ENCODE results near the gene STRIT1.

STRIT1 gene

DNA sequence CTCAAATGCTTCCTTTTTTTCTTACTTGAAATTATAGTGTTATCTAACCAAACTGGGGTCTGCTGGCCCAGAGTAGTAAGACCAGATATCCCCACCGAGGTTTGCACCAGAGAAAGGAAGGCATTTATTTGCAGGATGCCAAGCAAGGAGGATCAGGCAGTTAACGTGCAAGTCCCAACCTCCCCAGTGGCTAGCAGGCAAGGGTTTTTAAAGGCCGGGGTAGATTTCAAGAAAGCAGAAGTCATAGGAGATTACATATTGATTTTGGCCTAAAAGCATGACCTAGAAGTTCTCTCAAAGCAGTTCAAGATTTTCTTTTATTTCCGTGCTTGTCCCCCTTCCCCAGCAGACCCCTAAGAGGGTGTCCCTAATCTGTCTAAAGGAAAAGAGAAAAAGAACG lies 32.8 kb upstream of the STRIT1 start:
- no peaks in the 10 kb centered on the region for H3K9me3 ChIP-seq
- no peaks in the 10 kb centered on the region for H3K27me3 ChIP-seq (ENCODE audit: low read depth)
- no peak overlapping the region for H3K4me3 ChIP-seq
- no peak for DNase-seq (ENCODE audit: low spot score in 2 of 2)
- in situ Hi-C loops (cut with MboI; ENCODE audit: low sequenced_read_pairs) = loop anchor here (10.0 to 25.0 kb wide), 3 partner anchors 371 to 1014 kb away; partner anchors contain the start of gene DHX36
- peaks cover 6% of the 10 kb centered on the region for H3K4me1 ChIP-seq
- no peaks in the 10 kb centered on the region for H3K36me3 ChIP-seq (replicated peaks)

DNA sequence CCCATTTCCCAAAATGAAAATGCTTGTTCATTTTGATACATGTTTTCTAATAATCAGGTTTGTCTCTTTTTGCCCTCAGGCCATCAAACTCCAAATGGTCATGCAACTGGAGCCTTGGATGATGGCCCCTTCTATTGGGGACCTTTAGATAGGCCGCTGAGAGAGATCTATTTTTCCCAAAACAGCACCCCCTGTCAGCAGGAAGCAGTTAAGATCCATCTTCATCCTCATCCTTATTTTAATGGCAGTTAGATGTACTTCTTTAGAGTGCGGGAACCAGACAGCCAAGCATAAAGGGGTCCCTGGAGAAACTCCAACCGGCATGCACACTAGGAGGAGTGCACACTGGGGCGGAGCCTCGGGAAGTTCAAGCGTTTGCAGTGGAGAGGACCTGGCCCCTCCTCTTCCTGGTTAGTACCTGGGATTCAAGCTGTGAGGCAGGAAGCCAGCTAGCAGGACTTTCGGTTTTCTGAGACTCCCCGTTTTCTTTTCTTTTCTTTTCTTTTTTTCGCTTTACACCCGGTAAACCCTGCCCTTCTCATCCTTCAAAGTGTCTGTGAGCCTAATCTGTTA lies 31.9 kb upstream of the STRIT1 start:
- H3K4me1 ChIP-seq = peaks cover 10% of the 10 kb centered on the region
- H3K4me3 ChIP-seq = no peak overlapping the region
- no peaks in the 10 kb centered on the region for H3K36me3 ChIP-seq (replicated peaks)
- no peaks in the 10 kb centered on the region for H3K9me3 ChIP-seq
- peak in 1 of 2 experiments; percentile 58 for DNase-seq (ENCODE audit: low spot score in 2 of 2)
- no peaks in the 10 kb centered on the region for H3K27me3 ChIP-seq (ENCODE audit: low read depth)
- in situ Hi-C loops (cut with MboI; ENCODE audit: low sequenced_read_pairs) = loop anchor here (10.0 to 25.0 kb wide), 3 partner anchors 371 to 1013 kb away; partner anchors contain the start of gene DHX36

DNA sequence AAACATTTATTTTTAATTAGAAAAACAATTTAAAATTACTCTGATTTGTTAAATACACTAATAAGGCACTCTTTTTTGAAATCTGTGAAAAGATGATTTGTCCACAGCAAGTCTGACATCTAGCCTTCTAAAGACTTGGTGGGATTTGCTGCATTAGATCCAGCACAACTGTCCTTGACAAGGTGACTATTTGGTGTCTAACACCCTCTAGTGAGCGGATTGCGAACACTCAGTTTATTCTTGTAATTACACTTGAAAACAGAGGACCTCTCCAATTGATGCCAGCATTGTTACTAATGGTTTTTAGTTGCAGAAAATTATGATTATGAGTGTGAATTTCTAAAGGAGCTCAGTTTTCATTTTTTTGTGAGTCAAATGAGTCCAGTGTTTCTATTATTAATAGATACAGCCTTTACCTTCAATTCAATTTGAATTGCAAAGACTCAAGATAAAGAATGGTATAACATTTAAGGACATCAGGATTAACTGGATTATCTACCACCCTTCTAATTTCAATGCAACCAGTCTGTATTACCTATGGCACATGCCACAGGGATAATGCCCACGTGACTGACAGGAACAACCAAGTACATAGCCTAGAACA lies 29.7 kb upstream of the STRIT1 start:
- Histone ChIP-seq H3K4me3 (no peak overlapping the region), H3K4me1 (peaks cover 10% of the 10 kb centered on the region), H3K27me3 (ENCODE audit: low read depth) (no peaks in the 10 kb centered on the region), H3K36me3 (replicated peaks) (no peaks in the 10 kb centered on the region), H3K9me3 (no peaks in the 10 kb centered on the region)
- in situ Hi-C loops (cut with MboI; ENCODE audit: low sequenced_read_pairs) = loop anchor here (10.0 kb wide), 2 partner anchors 368 to 558 kb away; no protein-coding TSS in a partner anchor
- peak; percentile 69 to 90 for DNase-seq (ENCODE audit: low spot score in 2 of 2)

GRCh38 chr3:155321418-155321817 lies 27.9 kb upstream of the STRIT1 start:
- Histone ChIP-seq H3K4me1 (peaks cover 21% of the 10 kb centered on the region), H3K27me3 (ENCODE audit: low read depth) (no peaks in the 10 kb centered on the region), H3K36me3 (replicated peaks) (no peaks in the 10 kb centered on the region), H3K9me3 (no peaks in the 10 kb centered on the region), H3K4me3 (no peak overlapping the region)
- DNase-seq (ENCODE audit: low spot score in 2 of 2) = peak; percentile 46 to 78
- in situ Hi-C loops (cut with MboI; ENCODE audit: low sequenced_read_pairs) = loop anchor here (10.0 kb wide), 2 partner anchors 367 to 557 kb away; no protein-coding TSS in a partner anchor

DNA sequence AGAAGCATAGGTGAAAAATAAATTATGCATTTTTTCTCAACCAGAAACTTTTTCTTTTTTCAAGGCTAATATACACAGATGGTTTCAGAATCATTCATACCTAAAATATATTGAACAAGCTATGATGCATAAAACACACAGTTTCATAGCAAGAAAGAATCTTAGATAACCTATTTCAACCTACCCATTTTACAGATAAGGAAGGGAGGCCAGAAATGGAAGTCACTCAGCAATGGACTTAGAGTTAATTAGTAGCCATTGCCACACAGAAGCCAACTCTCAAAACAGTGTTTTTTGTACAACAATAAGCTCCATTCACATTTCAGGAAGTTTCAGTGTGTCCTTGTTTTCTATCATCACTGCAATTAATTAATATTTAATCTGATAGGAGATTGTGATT lies 27.5 kb upstream of the STRIT1 start:
- peaks cover 23% of the 10 kb centered on the region for H3K4me1 ChIP-seq
- DNase-seq (ENCODE audit: low spot score in 2 of 2) = no peak
- H3K36me3 ChIP-seq (replicated peaks) = no peaks in the 10 kb centered on the region
- H3K4me3 ChIP-seq = no peak overlapping the region
- H3K27me3 ChIP-seq (ENCODE audit: low read depth) = no peaks in the 10 kb centered on the region
- no peaks in the 10 kb centered on the region for H3K9me3 ChIP-seq
- in situ Hi-C loops (cut with MboI; ENCODE audit: low sequenced_read_pairs) = loop anchor here (10.0 kb wide), 2 partner anchors 366 to 556 kb away; no protein-coding TSS in a partner anchor

GRCh38 chr3:155318740-155319139 lies 25.3 kb upstream of the STRIT1 start:
- Histone ChIP-seq H3K4me1 (peaks cover 23% of the 10 kb centered on the region), H3K9me3 (no peaks in the 10 kb centered on the region), H3K4me3 (no peak overlapping the region), H3K36me3 (replicated peaks) (no peaks in the 10 kb centered on the region), H3K27me3 (ENCODE audit: low read depth) (no peaks in the 10 kb centered on the region)
- no peak for DNase-seq (ENCODE audit: low spot score in 2 of 2)
- in situ Hi-C loops (cut with MboI; ENCODE audit: low sequenced_read_pairs) = no loop called here

DNA sequence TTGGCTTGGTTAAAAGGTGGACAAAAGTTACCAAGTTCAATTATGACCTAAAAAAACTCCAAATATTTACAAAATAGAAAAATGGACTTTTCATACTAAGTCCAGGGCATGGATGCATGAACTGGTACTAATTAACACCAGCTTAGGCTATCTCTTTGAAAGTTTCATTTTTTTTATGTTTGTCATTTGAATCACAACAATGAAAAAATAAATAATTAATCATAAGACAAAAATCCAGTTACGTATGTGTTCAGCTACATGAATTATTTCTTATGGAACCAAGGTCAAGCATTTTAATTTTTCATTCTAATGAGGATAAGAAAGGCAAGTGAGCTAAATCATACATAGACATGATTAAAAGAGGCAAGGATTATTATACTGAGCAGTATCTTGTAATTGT lies 23.7 kb upstream of the STRIT1 start:
- no peaks in the 10 kb centered on the region for H3K27me3 ChIP-seq (ENCODE audit: low read depth)
- no peak for DNase-seq (ENCODE audit: low spot score in 2 of 2)
- H3K9me3 ChIP-seq = no peaks in the 10 kb centered on the region
- H3K36me3 ChIP-seq (replicated peaks) = no peaks in the 10 kb centered on the region
- H3K4me1 ChIP-seq = peaks cover 32% of the 10 kb centered on the region
- in situ Hi-C loops (cut with MboI; ENCODE audit: low sequenced_read_pairs) = no loop called here
- no peak overlapping the region for H3K4me3 ChIP-seq

GRCh38 chr3:155316426-155316825 lies 22.9 kb upstream of the STRIT1 start:
- DNase-seq (ENCODE audit: low spot score in 2 of 2) = no peak
- no peak overlapping the region for H3K4me3 ChIP-seq
- in situ Hi-C loops (cut with MboI; ENCODE audit: low sequenced_read_pairs) = no loop called here
- H3K36me3 ChIP-seq (replicated peaks) = no peaks in the 10 kb centered on the region
- no peaks in the 10 kb centered on the region for H3K27me3 ChIP-seq (ENCODE audit: low read depth)
- no peaks in the 10 kb centered on the region for H3K9me3 ChIP-seq
- peaks cover 28% of the 10 kb centered on the region for H3K4me1 ChIP-seq

GRCh38 chr3:155313916-155314315 lies 20.4 kb upstream of the STRIT1 start:
- H3K9me3 ChIP-seq = no peaks in the 10 kb centered on the region
- in situ Hi-C loops (cut with MboI; ENCODE audit: low sequenced_read_pairs) = no loop called here
- DNase-seq (ENCODE audit: low spot score in 2 of 2) = no peak
- H3K27me3 ChIP-seq (ENCODE audit: low read depth) = no peaks in the 10 kb centered on the region
- H3K4me1 ChIP-seq = peaks cover 21% of the 10 kb centered on the region
- H3K4me3 ChIP-seq = no peak overlapping the region
- H3K36me3 ChIP-seq (replicated peaks) = no peaks in the 10 kb centered on the region

DNA sequence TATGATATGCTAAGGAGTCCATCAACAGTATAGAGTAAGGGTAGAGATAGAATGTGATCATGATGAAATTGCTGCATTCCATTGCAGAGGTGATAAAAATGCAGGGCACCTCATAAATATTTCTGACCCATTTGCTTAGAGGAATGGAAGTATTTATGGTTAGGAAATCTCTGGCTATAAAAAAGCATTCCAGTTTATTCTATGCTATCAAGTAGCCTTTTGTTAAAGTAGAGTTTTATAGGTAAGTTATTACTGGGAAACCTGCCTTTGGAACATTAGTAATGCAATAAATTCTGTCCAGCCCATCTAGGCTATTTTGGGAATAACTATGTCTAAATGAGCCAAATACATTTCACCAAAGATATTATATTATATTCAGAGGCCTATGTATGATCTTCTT lies 19.8 kb upstream of the STRIT1 start:
- peaks cover 21% of the 10 kb centered on the region for H3K4me1 ChIP-seq
- no peak overlapping the region for H3K4me3 ChIP-seq
- no peaks in the 10 kb centered on the region for H3K27me3 ChIP-seq (ENCODE audit: low read depth)
- in situ Hi-C loops (cut with MboI; ENCODE audit: low sequenced_read_pairs) = no loop called here
- DNase-seq (ENCODE audit: low spot score in 2 of 2) = peak in 1 of 2 experiments; percentile 85
- no peaks in the 10 kb centered on the region for H3K36me3 ChIP-seq (replicated peaks)
- no peaks in the 10 kb centered on the region for H3K9me3 ChIP-seq

- DNase-seq (ENCODE audit: low spot score in 2 of 2) = no peak
- no peak overlapping the region for H3K4me3 ChIP-seq
- peaks cover 21% of the 10 kb centered on the region for H3K4me1 ChIP-seq
- H3K9me3 ChIP-seq = no peaks in the 10 kb centered on the region
- no peaks in the 10 kb centered on the region for H3K27me3 ChIP-seq (ENCODE audit: low read depth)
- in situ Hi-C loops (cut with MboI; ENCODE audit: low sequenced_read_pairs) = no loop called here
- no peaks in the 10 kb centered on the region for H3K36me3 ChIP-seq (replicated peaks)
These were observed 19.3 kb upstream of the STRIT1 start for GRCh38 chr3:155312781-155313180.

GRCh38 chr3:155309581-155309980 lies 16.1 kb upstream of the STRIT1 start:
- Histone ChIP-seq H3K27me3 (ENCODE audit: low read depth) (no peaks in the 10 kb centered on the region), H3K4me1 (peaks cover 9% of the 10 kb centered on the region), H3K36me3 (replicated peaks) (no peaks in the 10 kb centered on the region), H3K4me3 (no peak overlapping the region), H3K9me3 (no peaks in the 10 kb centered on the region)
- in situ Hi-C loops (cut with MboI; ENCODE audit: low sequenced_read_pairs) = no loop called here
- no peak for DNase-seq (ENCODE audit: low spot score in 2 of 2)

DNA sequence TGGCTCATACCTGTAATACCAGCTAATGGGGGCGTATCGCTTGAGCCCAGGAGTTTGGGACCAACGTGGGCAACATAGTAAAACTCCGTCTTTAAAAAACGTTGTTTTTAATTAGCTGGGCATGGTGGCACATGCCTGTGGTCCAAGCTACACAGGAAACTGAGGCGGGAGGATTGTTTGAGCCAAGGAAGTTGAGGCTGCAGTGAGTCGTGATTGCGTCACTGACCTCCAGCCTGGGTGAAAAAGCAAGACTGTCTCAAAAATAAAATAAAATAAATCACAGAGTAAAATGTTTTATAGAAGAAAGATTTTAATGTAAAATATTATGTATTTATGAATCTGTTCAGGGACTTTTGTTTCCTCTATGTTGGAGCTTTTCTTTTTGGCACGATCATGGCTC lies 15.3 kb upstream of the STRIT1 start:
- no peaks in the 10 kb centered on the region for H3K9me3 ChIP-seq
- no peaks in the 10 kb centered on the region for H3K27me3 ChIP-seq (ENCODE audit: low read depth)
- in situ Hi-C loops (cut with MboI; ENCODE audit: low sequenced_read_pairs) = no loop called here
- peaks cover 15% of the 10 kb centered on the region for H3K4me1 ChIP-seq
- H3K36me3 ChIP-seq (replicated peaks) = no peaks in the 10 kb centered on the region
- DNase-seq (ENCODE audit: low spot score in 2 of 2) = no peak
- H3K4me3 ChIP-seq = no peak overlapping the region

- no peaks in the 10 kb centered on the region for H3K36me3 ChIP-seq (replicated peaks)
- in situ Hi-C loops (cut with MboI; ENCODE audit: low sequenced_read_pairs) = no loop called here
- no peaks in the 10 kb centered on the region for H3K27me3 ChIP-seq (ENCODE audit: low read depth)
- no peak for DNase-seq (ENCODE audit: low spot score in 2 of 2)
- no peaks in the 10 kb centered on the region for H3K9me3 ChIP-seq
- peaks cover 13% of the 10 kb centered on the region for H3K4me1 ChIP-seq
- no peak overlapping the region for H3K4me3 ChIP-seq
These were observed 13.7 kb upstream of the STRIT1 start for GRCh38 chr3:155307183-155307582.
